PFSK-1 (cell line): ENCODE measurements around the gene KBTBD7.

Experiments
- FOXP2 ChIP-seq: optimal IDR thresholded peaks from 2 replicates; pipeline ENCODE3; 2011; ENCODE audit warnings: borderline replicate concordance, control low read depth, inconsistent platforms; ENCODE audit not compliant: insufficient read depth; ENCODE audit errors: extremely low read length, extremely low read depth
- POLR2AphosphoS5 ChIP-seq: IDR thresholded peaks from 2 replicates; pipeline ENCODE4 v1.6.1; 2012; ENCODE audit warnings: low read depth, mild to moderate bottlenecking, control low read depth, low read length, moderate library complexity
- SIN3A ChIP-seq: IDR thresholded peaks from 2 replicates; pipeline ENCODE4 v1.6.1; 2012; ENCODE audit warnings: mild to moderate bottlenecking, low read length, moderate library complexity, borderline replicate concordance; ENCODE audit not compliant: insufficient read depth
- TAF1 ChIP-seq: IDR thresholded peaks from 2 replicates; pipeline ENCODE4 v1.6.1; 2012; ENCODE audit warnings: low read length, control low read depth, borderline replicate concordance; ENCODE audit not compliant: insufficient read depth
- TF ChIP-seq, protein P1 (sequence below), 2 experiments: IDR thresholded peaks; 2 replicates each; pipeline versions ENCODE4 v1.6.1 to v1.8.0; 2011 to 2012; ENCODE audit warnings: low read depth in 2 of 2, low read length in 2 of 2, control low read depth in 1 of 2, inconsistent platforms in 1 of 2, mild to moderate bottlenecking in 1 of 2, moderate library complexity in 1 of 2; ENCODE audit not compliant: insufficient read depth in 1 of 2

KBTBD7 gene

GRCh38 chr13:41231786-41232185 lies 37.4 kb upstream of the KBTBD7 start:
- TF ChIP-seq TAF1 (no peak), FOXP2 (no peak), POLR2AphosphoS5 (no peak), SIN3A (no peak)
- TF ChIP-seq, protein P1, sequence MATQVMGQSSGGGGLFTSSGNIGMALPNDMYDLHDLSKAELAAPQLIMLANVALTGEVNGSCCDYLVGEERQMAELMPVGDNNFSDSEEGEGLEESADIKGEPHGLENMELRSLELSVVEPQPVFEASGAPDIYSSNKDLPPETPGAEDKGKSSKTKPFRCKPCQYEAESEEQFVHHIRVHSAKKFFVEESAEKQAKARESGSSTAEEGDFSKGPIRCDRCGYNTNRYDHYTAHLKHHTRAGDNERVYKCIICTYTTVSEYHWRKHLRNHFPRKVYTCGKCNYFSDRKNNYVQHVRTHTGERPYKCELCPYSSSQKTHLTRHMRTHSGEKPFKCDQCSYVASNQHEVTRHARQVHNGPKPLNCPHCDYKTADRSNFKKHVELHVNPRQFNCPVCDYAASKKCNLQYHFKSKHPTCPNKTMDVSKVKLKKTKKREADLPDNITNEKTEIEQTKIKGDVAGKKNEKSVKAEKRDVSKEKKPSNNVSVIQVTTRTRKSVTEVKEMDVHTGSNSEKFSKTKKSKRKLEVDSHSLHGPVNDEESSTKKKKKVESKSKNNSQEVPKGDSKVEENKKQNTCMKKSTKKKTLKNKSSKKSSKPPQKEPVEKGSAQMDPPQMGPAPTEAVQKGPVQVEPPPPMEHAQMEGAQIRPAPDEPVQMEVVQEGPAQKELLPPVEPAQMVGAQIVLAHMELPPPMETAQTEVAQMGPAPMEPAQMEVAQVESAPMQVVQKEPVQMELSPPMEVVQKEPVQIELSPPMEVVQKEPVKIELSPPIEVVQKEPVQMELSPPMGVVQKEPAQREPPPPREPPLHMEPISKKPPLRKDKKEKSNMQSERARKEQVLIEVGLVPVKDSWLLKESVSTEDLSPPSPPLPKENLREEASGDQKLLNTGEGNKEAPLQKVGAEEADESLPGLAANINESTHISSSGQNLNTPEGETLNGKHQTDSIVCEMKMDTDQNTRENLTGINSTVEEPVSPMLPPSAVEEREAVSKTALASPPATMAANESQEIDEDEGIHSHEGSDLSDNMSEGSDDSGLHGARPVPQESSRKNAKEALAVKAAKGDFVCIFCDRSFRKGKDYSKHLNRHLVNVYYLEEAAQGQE (IDR thresholded peaks at IDR 0.05; ENCODE audit: insufficient read depth in 1 of 2, low read depth in 2 of 2, low read length in 2 of 2): no peak

GRCh38 chr13:41231025-41231677 lies 36.8 kb upstream of the KBTBD7 start:
- TF ChIP-seq, protein P1 (IDR thresholded peaks at IDR 0.05; ENCODE audit: insufficient read depth in 1 of 2, low read depth in 2 of 2, low read length in 2 of 2): no peak
- TF ChIP-seq TAF1 (no peak), POLR2AphosphoS5 (no peak), FOXP2 (no peak), SIN3A (no peak)

GRCh38 chr13:41229356-41229755 lies 35.0 kb upstream of the KBTBD7 start:
- TF ChIP-seq, protein P1 (IDR thresholded peaks at IDR 0.05; ENCODE audit: insufficient read depth in 1 of 2, low read depth in 2 of 2, low read length in 2 of 2): no peak
- TF ChIP-seq POLR2AphosphoS5: no peak
- no peak for TF ChIP-seq TAF1
- TF ChIP-seq SIN3A: no peak
- TF ChIP-seq FOXP2: no peak

- TF ChIP-seq, protein P1 (IDR thresholded peaks at IDR 0.05; ENCODE audit: insufficient read depth in 1 of 2, low read depth in 2 of 2, low read length in 2 of 2): no peak
- TF ChIP-seq FOXP2 (no peak), POLR2AphosphoS5 (no peak), SIN3A (no peak), TAF1 (no peak)
Observed at GRCh38 chr13:41224113-41225110, 30.0 kb upstream of the KBTBD7 start.
